Smooth muscle cell (in vitro differentiated cells): ENCODE results near the gene SH3BGR. TPM values are rescaled to one million over a fixed set of nuclear protein-coding genes. Genes with fewer than 3 reads are reported as not detected.

ENCODE experiments used
- DNase-seq: peaks from one replicate; lab custom pipeline; 2025; ENCODE audit not compliant: unreplicated experiment; lab: John Stamatoyannopoulos, UW
- H2AFZ ChIP-seq: fragments of 200-600 bp; sonication (generic); 2 replicates; pipeline ENCODE4 v1.6.0; 2016; ENCODE audit warnings: antibody characterized with exemption, low read depth, mild to moderate bottlenecking
- H3F3A ChIP-seq: fragments of 200-600 bp; sonication (generic); 2 replicates; pipeline ENCODE4 v1.6.0; 2017; ENCODE audit warnings: antibody characterized with exemption, low read depth
- H3K27ac ChIP-seq: fragments of 200-600 bp; sonication (generic); 2 replicates; pipeline ENCODE4 v1.5.1; 2016; ENCODE audit warnings: low read depth, mild to moderate bottlenecking
- H3K27me3 ChIP-seq: fragments of 200-600 bp; sonication (generic); 2 replicates; pipeline ENCODE4 v1.6.1; 2016; ENCODE audit warnings: low read depth, mild to moderate bottlenecking
- H3K36me3 ChIP-seq: fragments of 200-600 bp; sonication (generic); 2 replicates; pipeline ENCODE4 v1.5.1; 2016; ENCODE audit warnings: low read depth
- H3K4me1 ChIP-seq: fragments of 200-600 bp; sonication (generic); 2 replicates; pipeline ENCODE4 v1.5.1; 2016; ENCODE audit warnings: low read depth
- H3K4me2 ChIP-seq: fragments of 200-600 bp; sonication (generic); 2 replicates; pipeline ENCODE4 v1.6.0; 2016; ENCODE audit warnings: mild to moderate bottlenecking
- H3K4me3 ChIP-seq: fragments of 200-600 bp; sonication (generic); 2 replicates; pipeline ENCODE4 v1.5.1; 2016; ENCODE audit warnings: mild to moderate bottlenecking
- H3K79me2 ChIP-seq: fragments of 200-600 bp; sonication (generic); 2 replicates; pipeline ENCODE4 v1.6.0; 2016; ENCODE audit warnings: low read depth, mild to moderate bottlenecking
- H3K9ac ChIP-seq: fragments of 200-600 bp; sonication (generic); 2 replicates; pipeline ENCODE4 v1.6.0; 2016; ENCODE audit warnings: low read depth
- H3K9me3 ChIP-seq: fragments of 200-600 bp; sonication (generic); replicated peaks from 2 replicates; pipeline ENCODE4 v1.5.1; 2016; ENCODE audit warnings: low read depth
- H4K20me1 ChIP-seq: fragments of 200-600 bp; sonication (generic); 2 replicates; pipeline ENCODE4 v1.6.0; 2016; ENCODE audit warnings: low read depth
- CTCF ChIP-seq: fragments of 200-600 bp; sonication (generic); IDR thresholded peaks from 2 replicates; pipeline ENCODE4 v1.5.1; 2017; ENCODE audit warnings: borderline replicate concordance, mild to moderate bottlenecking, antibody characterized with exemption; ENCODE audit not compliant: insufficient read depth, poor library complexity, severe bottlenecking
- WGBS: methylation state at CpG from one replicate; pipeline ENCODE4 v1.1.7; 2016; ENCODE audit warnings: low lambda C conversion rate; 5-methylcytosine and 5-hydroxymethylcytosine counted together
- polyA plus RNA-seq: library from polyadenylated mRNA; unstranded; fragments of >200 nt; fragmentation: Nextera tagmentation; extraction: Ambion mirVana; gene quantifications from 2 replicates; pipeline ENCODE4 v1.2.1, GENCODE V29; 2016
- total RNA-seq: library from RNA; depleted of rRNA; stranded (reverse); fragments of >200 nt; gene quantifications from 2 replicates; pipeline ENCODE4 v1.2.3, GENCODE V29; 2014

Gene SH3BGR
- total and polyA plus RNA-seq, 2 experiments from 2014 or later = 4.9 to 12.5 TPM

- peaks cover 5% of the 10 kb centered on the region for H3K4me1 ChIP-seq
- H3K9me3 ChIP-seq = no peaks in the 10 kb centered on the region
- no peaks in the 10 kb centered on the region for H3K79me2 ChIP-seq
- no peaks in the 10 kb centered on the region for H3F3A ChIP-seq
- H3K4me2 ChIP-seq = no peak overlapping the region
- H2AFZ ChIP-seq = no peak overlapping the region
- no peak overlapping the region for H3K9ac ChIP-seq
- H3K27me3 ChIP-seq = no peaks in the 10 kb centered on the region
- H3K36me3 ChIP-seq = no peaks in the 10 kb centered on the region
- H3K27ac ChIP-seq = no peak overlapping the region
- DNase-seq = no peak
- TF ChIP-seq CTCF = no peak
- 70% methylated on average over 4 of the region's 4 CpGs for WGBS
- H4K20me1 ChIP-seq = no peaks in the 10 kb centered on the region
- no peak overlapping the region for H3K4me3 ChIP-seq
Measured at GRCh38 chr21:39529026-39529425, 77.3 kb downstream of the SH3BGR start.

- H3K79me2 ChIP-seq = no peaks in the 10 kb centered on the region
- no peak overlapping the region for H2AFZ ChIP-seq
- H3K4me1 ChIP-seq = peaks cover 5% of the 10 kb centered on the region
- H3K9ac ChIP-seq = no peak overlapping the region
- no peaks in the 10 kb centered on the region for H3K36me3 ChIP-seq
- no peaks in the 10 kb centered on the region for H3F3A ChIP-seq
- no peak for DNase-seq
- no peaks in the 10 kb centered on the region for H3K9me3 ChIP-seq
- H3K27me3 ChIP-seq = no peaks in the 10 kb centered on the region
- no peak overlapping the region for H3K27ac ChIP-seq
- H3K4me2 ChIP-seq = no peak overlapping the region
- no peak for TF ChIP-seq CTCF
- 44% methylated on average over 8 of the region's 8 CpGs for WGBS
- no peaks in the 10 kb centered on the region for H4K20me1 ChIP-seq
- H3K4me3 ChIP-seq = no peak overlapping the region
Measured at GRCh38 chr21:39531064-39531463, 79.3 kb downstream of the SH3BGR start.

- no peak for TF ChIP-seq CTCF
- Histone ChIP-seq H3K9ac (no peak overlapping the region), H3K4me3 (no peak overlapping the region), H3K9me3 (no peaks in the 10 kb centered on the region), H3K36me3 (no peaks in the 10 kb centered on the region), H3F3A (no peaks in the 10 kb centered on the region), H3K79me2 (no peaks in the 10 kb centered on the region), H2AFZ (no peak overlapping the region), H3K27ac (no peak overlapping the region), H3K27me3 (no peaks in the 10 kb centered on the region), H3K4me1 (peaks cover 5% of the 10 kb centered on the region), H3K4me2 (no peak overlapping the region), H4K20me1 (no peaks in the 10 kb centered on the region)
- DNase-seq = no peak
- 67% methylated on average over 5 of the region's 5 CpGs for WGBS
Measured at GRCh38 chr21:39531840-39532239, 80.1 kb downstream of the SH3BGR start.

GRCh38 chr21:39533545-39534380, 82.0 kb downstream of the SH3BGR start:
- Histone ChIP-seq H3K79me2 (no peaks in the 10 kb centered on the region), H4K20me1 (no peaks in the 10 kb centered on the region), H2AFZ (no peak overlapping the region), H3K4me3 (no peak overlapping the region), H3K9ac (no peak overlapping the region), H3K4me1 (peaks cover 5% of the 10 kb centered on the region), H3F3A (no peaks in the 10 kb centered on the region), H3K36me3 (no peaks in the 10 kb centered on the region), H3K27ac (no peak overlapping the region), H3K4me2 (no peak overlapping the region), H3K27me3 (no peaks in the 10 kb centered on the region), H3K9me3 (no peaks in the 10 kb centered on the region)
- WGBS = 74% methylated on average over 6 of the region's 6 CpGs
- no peak for DNase-seq
- TF ChIP-seq CTCF = no peak
